Ovary (tissue), 9 donors: ENCODE results near the gene ZNF70. TPM values are rescaled to one million over a fixed set of nuclear protein-coding genes. Genes with fewer than 3 reads are reported as not detected.

Source experiments
- DNase-seq, 5 donors: peaks; one replicate each; pipeline ENCODE4 v3.0.0-alpha.2; 2019 to 2020
- H3K27ac ChIP-seq, 2 donors: fragments of 200-600 bp; one replicate each; pipeline versions ENCODE4 v1.5.1 to v1.8.0; 2019 to 2022
- H3K27me3 ChIP-seq: fragments of 200-600 bp; one replicate; pipeline ENCODE4 v1.8.0; 2022
- H3K36me3 ChIP-seq: fragments of 200-600 bp; sonication (generic); one replicate; pipeline ENCODE4 v1.5.1; 2019
- H3K4me1 ChIP-seq: one replicate; pipeline ENCODE4 v1.8.1; 2013; ENCODE audit warnings: mild to moderate bottlenecking, moderate library complexity; ENCODE audit not compliant: insufficient read depth
- H3K4me3 ChIP-seq: fragments of 200-600 bp; sonication (generic); one replicate; pipeline ENCODE4 v1.5.1; 2017
- H3K9me3 ChIP-seq, 2 donors: fragments of 200-600 bp in 1 of 2; sonication (generic) in 1 of 2; one replicate each; pipeline versions ENCODE4 v1.5.1 to v1.8.1; 2013 to 2019; ENCODE audit warnings: mild to moderate bottlenecking in 1 of 2, moderate library complexity in 1 of 2
- CTCF ChIP-seq, 3 donors: fragments of 450-650 bp in 2 of 3; fragments of 200-600 bp in 1 of 3; IDR thresholded peaks; one replicate each; pipeline versions ENCODE4 v1.5.1 to v1.8.0; 2016 to 2022; ENCODE audit warnings: antibody characterized with exemption in 3 of 3, mild to moderate bottlenecking in 1 of 3
- EP300 ChIP-seq: sonication (generic); formaldehyde crosslinking; IDR thresholded peaks from one replicate; pipeline ENCODE4 v1.6.1; 2017; ENCODE audit warnings: antibody characterized with exemption
- POLR2A ChIP-seq: fragments of 450-650 bp; IDR thresholded peaks from one replicate; pipeline ENCODE4 v1.6.1; 2017; ENCODE audit warnings: antibody characterized with exemption, mild to moderate bottlenecking, moderate library complexity
- WGBS, 3 donors: extraction: QIAGEN DNeasy Blood & Tissue Kit in 1 of 3; methylation state at CpG; one replicate each; pipeline versions ENCODE4 v1.1.5 to v1.1.7; 2013 to 2017; 5-methylcytosine and 5-hydroxymethylcytosine counted together
- intact Hi-C, 4 donors: fragments of 100-400 bp; cut with DNase I; formaldehyde crosslinking; loops; one replicate each; pipeline versions ENCODE4 v1.11.0 to v1.15.1; 2022 to 2023
- polyA plus RNA-seq, 2 donors: library from polyadenylated mRNA; stranded (reverse); fragments of 200-250 nt in 1 of 2; fragments of 350-450 nt in 1 of 2; fragmentation: Illumina TruSeq in 1 of 2; extraction: RNeasy Lipid Tissue Mini Kit (QIAGEN cat#74804) in 1 of 2; gene quantifications; one replicate each; pipeline ENCODE4 v1.2.3, GENCODE V29; 2013 to 2014
- total RNA-seq, 7 donors: library from RNA; depleted of rRNA in 2 of 7; stranded (reverse); fragments of >200 nt in 2 of 7; fragmentation: NEBNext Ultra II Directional in 3 of 7; extraction: Animal tissue kit (Norgen Biotek cat#: 25700) in 3 of 7; gene quantifications; one replicate each; pipeline versions ENCODE4 v1.1.0 to v1.2.4, GENCODE V29; 2016 to 2023
- donor health status: DM: no; HTN: no; CAD: no; lungs with moderate emphysema.
- donor health status: DM: no; HTN: no; CAD: no.
- donor health status: Bipolar disorder and iron deficiency.
- donor health status: DM: yes; HTN: yes; CAD: no.
- donor health status: DM: no; HTN: no; CAD: no.
- donor health status: DM: yes; HTN: yes; CAD: no.

ZNF70 gene
- total and polyA plus RNA-seq, 9 donors, result 3.8 to 21.6 (median 16.1) TPM

- WGBS, 3 donors, result 87 to 90% (median 87%) methylated on average over 12 of the region's 12 CpGs
- Histone ChIP-seq H3K9me3 (no peaks in the 10 kb centered on the region), H3K4me1 (no peaks in the 10 kb centered on the region), H3K27ac (no peak overlapping the region), H3K27me3 (no peaks in the 10 kb centered on the region), H3K4me3 (no peak overlapping the region), H3K36me3 (no peaks in the 10 kb centered on the region)
- TF ChIP-seq CTCF (IDR thresholded peaks at IDR 0.05), result no peak
- DNase-seq, result no peak
- intact Hi-C loops, result no loop called here
Observed at GRCh38 chr22:23692598-23693291, 58.2 kb downstream of the ZNF70 start.

- no peaks in the 10 kb centered on the region for H3K36me3 ChIP-seq
- TF ChIP-seq CTCF (IDR thresholded peaks at IDR 0.05) (no peak), EP300 (no peak), POLR2A (no peak)
- no peaks in the 10 kb centered on the region for H3K9me3 ChIP-seq
- no peak overlapping the region for H3K4me3 ChIP-seq
- H3K4me1 ChIP-seq, result no peaks in the 10 kb centered on the region
- intact Hi-C loops, result no loop called here
- H3K27ac ChIP-seq, result no peak overlapping the region
- no peaks in the 10 kb centered on the region for H3K27me3 ChIP-seq
- 90 to 91% (median 91%) methylated on average over 12 of the region's 12 CpGs for WGBS, 3 donors
- no peak for DNase-seq
Observed at GRCh38 chr22:23691748-23692423, 59.0 kb downstream of the ZNF70 start.

- no peaks in the 10 kb centered on the region for H3K36me3 ChIP-seq
- intact Hi-C loops, result no loop called here
Observed at GRCh38 chr22:23690713-23691112, 60.2 kb downstream of the ZNF70 start, which contains the start of gene RGL4. Gene RGL4 (plus strand): TSS chr22:23691013. CDS start chr22:23692031, 1,018 bp downstream.

GRCh38 chr22:23689414-23689813 lies 61.5 kb downstream of the ZNF70 start:
- H3K4me3 ChIP-seq, result no peak overlapping the region
- 86 to 89% (median 87%) methylated on average over 7 of the region's 7 CpGs for WGBS, 3 donors
- intact Hi-C loops, result no loop called here
- no peaks in the 10 kb centered on the region for H3K4me1 ChIP-seq
- H3K27ac ChIP-seq, result no peak overlapping the region
- H3K36me3 ChIP-seq, result no peaks in the 10 kb centered on the region
- no peak for TF ChIP-seq POLR2A
- no peak for TF ChIP-seq EP300
- no peak for TF ChIP-seq CTCF (IDR thresholded peaks at IDR 0.05)
- DNase-seq, result no peak
- no peaks in the 10 kb centered on the region for H3K27me3 ChIP-seq
- no peaks in the 10 kb centered on the region for H3K9me3 ChIP-seq

More at GRCh38 chr22:23690713-23691112, 60.2 kb downstream of the ZNF70 start, which contains the start of gene RGL4:
- Histone ChIP-seq H3K27ac (no peak within 1 kb of the TSS), H3K4me3 (no peak within 1 kb of the TSS), H3K27me3 (no peaks in the 10 kb centered on the region), H3K4me1 (no peaks in the 10 kb centered on the region), H3K9me3 (no peaks in the 10 kb centered on the region)
- no peak for DNase-seq
- TF ChIP-seq POLR2A (no peak), CTCF (IDR thresholded peaks at IDR 0.05) (no peak), EP300 (no peak)
- 92 to 97% (median 93%) methylated on average over 5 of the region's 5 CpGs for WGBS, 3 donors

Other genes starting within 250 kb of the ZNF70 start
- under 1 TPM in 1 of 7 donors, not detected in 6; 0.34 TPM for gene IGLL1, start 170.8 kb downstream of the ZNF70 start, total RNA-seq
- gene IGLL1, start 170.8 kb downstream of the ZNF70 start, polyA plus RNA-seq, result not detected
- gene DRICH1, start 118.8 kb downstream of the ZNF70 start, total RNA-seq, result 1 to 10 TPM in 3 of 7 donors, under 1 TPM in 3, not detected in 1; 0.62 to 3.6 (median 1.0) TPM
- gene DRICH1, start 118.8 kb downstream of the ZNF70 start, polyA plus RNA-seq, result under 1 TPM; 0.32 to 0.35 TPM
- under 1 TPM in 1 of 7 donors, not detected in 6; 0.20 TPM for gene RGL4, start 60.1 kb downstream of the ZNF70 start, total RNA-seq
- gene RGL4, start 60.1 kb downstream of the ZNF70 start, polyA plus RNA-seq, result under 1 TPM in 1 of 2 donors, not detected in 1; 0.31 TPM
- 1 to 10 TPM in 1 of 7 donors, not detected in 6; 2.8 TPM for gene VPREB3, start 3.3 kb upstream of the ZNF70 start, total RNA-seq
- not detected for gene VPREB3, start 3.3 kb upstream of the ZNF70 start, polyA plus RNA-seq
- 1 to 10 TPM in 4 of 7 donors, under 1 TPM in 3; 0.48 to 6.5 (median 1.1) TPM for gene C22orf15, start 11.9 kb upstream of the ZNF70 start, total RNA-seq
- gene C22orf15, start 11.9 kb upstream of the ZNF70 start, polyA plus RNA-seq, result under 1 TPM; 0.28 to 0.77 TPM
- gene CHCHD10, start 16.9 kb upstream of the ZNF70 start, total RNA-seq, result 10 to 100 TPM in 6 of 7 donors, 1 to 10 TPM in 1; 2.7 to 40.5 (median 22.9) TPM
- gene CHCHD10, start 16.9 kb upstream of the ZNF70 start, polyA plus RNA-seq, result 10 to 100 TPM; 17.6 to 20.1 TPM
- 10 to 100 TPM in 4 of 7 donors, 1 to 10 TPM in 3; 1.4 to 59.7 (median 12.1) TPM for gene MMP11, start 21.7 kb upstream of the ZNF70 start, total RNA-seq
- gene MMP11, start 21.7 kb upstream of the ZNF70 start, polyA plus RNA-seq, result 10 to 100 TPM in 1 of 2 donors, 1 to 10 TPM in 1; 1.4 to 11.4 TPM
- gene SMARCB1, start 35.9 kb upstream of the ZNF70 start, total RNA-seq, result 100 to 1,000 TPM in 1 of 7 donors, 10 to 100 TPM in 6; 47.1 to 107 (median 87.3) TPM
- 10 to 100 TPM; 75.4 to 87.0 TPM for gene SMARCB1, start 35.9 kb upstream of the ZNF70 start, polyA plus RNA-seq
- gene DERL3, start 87.9 kb upstream of the ZNF70 start, total RNA-seq, result 1 to 10 TPM in 5 of 7 donors, under 1 TPM in 2; 0.76 to 3.9 (median 2.0) TPM
- gene DERL3, start 87.9 kb upstream of the ZNF70 start, polyA plus RNA-seq, result 1 to 10 TPM in 1 of 2 donors, under 1 TPM in 1; 0.45 to 1.5 TPM
- 10 to 100 TPM; 14.2 to 25.3 (median 17.2) TPM for gene SLC2A11, start 106.8 kb upstream of the ZNF70 start, total RNA-seq
- 10 to 100 TPM; 13.7 to 15.0 TPM for gene SLC2A11, start 106.8 kb upstream of the ZNF70 start, polyA plus RNA-seq
- 100 to 1,000 TPM; 194 to 426 (median 362) TPM for gene MIF, start 143.3 kb upstream of the ZNF70 start, total RNA-seq
- gene MIF, start 143.3 kb upstream of the ZNF70 start, polyA plus RNA-seq, result 100 to 1,000 TPM in 1 of 2 donors, 1 to 10 TPM in 1; 1.1 to 289 TPM
- gene GSTT2B, start 210.1 kb upstream of the ZNF70 start, total RNA-seq, result 10 to 100 TPM in 6 of 7 donors, 1 to 10 TPM in 1; 5.8 to 20.9 (median 14.1) TPM
- gene GSTT2B, start 210.1 kb upstream of the ZNF70 start, polyA plus RNA-seq, result 10 to 100 TPM; 11.1 to 11.8 TPM
- 1 to 10 TPM in 5 of 7 donors, not detected in 2; 2.8 to 5.1 (median 3.4) TPM for gene DDTL, start 215.8 kb upstream of the ZNF70 start, total RNA-seq
- 1 to 10 TPM; 1.4 to 1.6 TPM for gene DDTL, start 215.8 kb upstream of the ZNF70 start, polyA plus RNA-seq
- gene DDT, start 223.3 kb upstream of the ZNF70 start, total RNA-seq, result 100 to 1,000 TPM in 3 of 7 donors, 10 to 100 TPM in 4; 73.5 to 115 (median 90.0) TPM
- gene DDT, start 223.3 kb upstream of the ZNF70 start, polyA plus RNA-seq, result 100 to 1,000 TPM in 1 of 2 donors, 10 to 100 TPM in 1; 34.6 to 236 TPM
- gene GSTT2, start 229.0 kb upstream of the ZNF70 start, total RNA-seq, result 1 to 10 TPM in 1 of 7 donors, under 1 TPM in 2, not detected in 4; 0.67 to 1.4 (median 0.98) TPM
- gene GSTT2, start 229.0 kb upstream of the ZNF70 start, polyA plus RNA-seq, result 1 to 10 TPM in 1 of 2 donors, under 1 TPM in 1; 0.33 to 1.8 TPM